HEK293 (cell line): Measurements from ENCODE around the gene AP1B1.

ENCODE experiments used
- CTCF ChIP-seq: fragments of 450-650 bp; formaldehyde crosslinking; IDR thresholded peaks from 2 replicates; pipeline ENCODE4 v1.5.1; 2016; ENCODE audit warnings: missing biosample characterization, missing genetic modification characterization
- ZBTB1 ChIP-seq: fragments of 450-650 bp; formaldehyde crosslinking; IDR thresholded peaks from 2 replicates; pipeline ENCODE4 v1.5.1; 2016; ENCODE audit warnings: missing biosample characterization, missing genetic modification characterization
- ZNF549 ChIP-seq: fragments of 450-650 bp; IDR thresholded peaks from 2 replicates; pipeline ENCODE4 v1.5.1; 2018; ENCODE audit warnings: missing biosample characterization, missing genetic modification characterization, mild to moderate bottlenecking, inconsistent platforms, moderate library complexity
- ZNF704 ChIP-seq: fragments of 450-650 bp; formaldehyde crosslinking; IDR thresholded peaks from 2 replicates; pipeline ENCODE4 v1.5.1; 2016; ENCODE audit warnings: missing biosample characterization, missing genetic modification characterization
- ZNF785 ChIP-seq: fragments of 450-650 bp; formaldehyde crosslinking; IDR thresholded peaks from 2 replicates; pipeline ENCODE4 v1.5.1; 2016; ENCODE audit warnings: missing biosample characterization, missing genetic modification characterization
- ZSCAN18 ChIP-seq: fragments of 450-650 bp; formaldehyde crosslinking; IDR thresholded peaks from 2 replicates; pipeline ENCODE4 v1.5.1; 2016; ENCODE audit warnings: missing biosample characterization, missing genetic modification characterization

- TF ChIP-seq ZBTB1 (tag by site-specific recombination) (no peak), CTCF (tag by site-specific recombination) (no peak), ZNF785 (no peak), ZNF549 (no peak), ZNF704 (no peak), ZSCAN18 (tag by site-specific recombination) (no peak)
These were observed 74.5 kb downstream of the AP1B1 start for GRCh38 chr22:29313576-29314466.
